GM23338 (cell line): ENCODE measurements around the gene SCLY.

ENCODE experiments used
- CTCF ChIP-seq, 2 experiments: fragments of 200-600 bp in 1 of 2; sonication (generic) in 1 of 2; conservative IDR thresholded peaks; 2 replicates each; pipeline versions ENCODE4 v1.5.1 to v1.6.1; 2016 to 2017; ENCODE audit warnings: antibody characterized with exemption in 2 of 2, low read depth in 2 of 2, mild to moderate bottlenecking in 2 of 2, moderate library complexity in 1 of 2
- EZH2 ChIP-seq: fragments of 200-600 bp; sonication (generic); IDR thresholded peaks from one replicate; pipeline ENCODE4 v1.8.0; 2017; ENCODE audit warnings: antibody characterized with exemption, mild to moderate bottlenecking, low read depth; ENCODE audit not compliant: unreplicated experiment
- EZH2phosphoT487 ChIP-seq: fragments of 200-600 bp; sonication (generic); IDR thresholded peaks from one replicate; pipeline ENCODE4 v1.8.1; 2018; ENCODE audit warnings: antibody characterized with exemption; ENCODE audit not compliant: unreplicated experiment
- JUNB ChIP-seq: IDR thresholded peaks from one replicate; pipeline ENCODE4 v1.6.1; 2016; ENCODE audit warnings: antibody characterized with exemption; ENCODE audit not compliant: unreplicated experiment
- NANOG ChIP-seq: IDR thresholded peaks from 2 replicates; pipeline ENCODE4 v1.6.1; 2016; ENCODE audit warnings: antibody characterized with exemption, borderline replicate concordance
- POLR2AphosphoS5 ChIP-seq: IDR thresholded peaks from 2 replicates; pipeline ENCODE4 v1.6.1; 2016; ENCODE audit warnings: antibody characterized with exemption, low read depth

GRCh38 chr2:238039985-238040384 is 20.8 kb upstream of the SCLY start:
- TF ChIP-seq EZH2phosphoT487 (no peak), CTCF (conservative IDR thresholded peaks at IDR 0.05; ENCODE audit: low read depth in 2 of 2) (no peak), POLR2AphosphoS5 (no peak), JUNB (no peak), NANOG (no peak), EZH2 (no peak)
